HG03469 (cell line): ENCODE measurements around the gene SHROOM4.

ENCODE experiments used
- ATAC-seq: cut with Tn5 transposase; IDR thresholded peaks from one replicate; pipeline ENCODE4 v1.9.1; 2021; ENCODE audit warnings: mild to moderate bottlenecking, moderate library complexity, moderate number of reproducible peaks; ENCODE audit not compliant: unreplicated experiment

The SHROOM4 gene

GRCh38 chrX:50779694-50780093 lies 34.3 kb downstream of the SHROOM4 start:
- no peak for ATAC-seq

GRCh38 chrX:50778272-50778671 lies 35.7 kb downstream of the SHROOM4 start:
- ATAC-seq, result no peak

GRCh38 chrX:50776248-50776647 lies 37.7 kb downstream of the SHROOM4 start:
- no peak for ATAC-seq

GRCh38 chrX:50771382-50771781 lies 42.6 kb downstream of the SHROOM4 start:
- no peak for ATAC-seq

GRCh38 chrX:50770702-50771101 lies 43.3 kb downstream of the SHROOM4 start:
- ATAC-seq, result no peak

GRCh38 chrX:50769389-50770063 lies 44.5 kb downstream of the SHROOM4 start:
- ATAC-seq, result no peak

- no peak for ATAC-seq
These were observed 45.2 kb downstream of the SHROOM4 start for GRCh38 chrX:50768801-50769200.

- no peak for ATAC-seq
These were observed 48.0 kb downstream of the SHROOM4 start for GRCh38 chrX:50765986-50766385.

- ATAC-seq, result no peak
These were observed 51.4 kb downstream of the SHROOM4 start for GRCh38 chrX:50762578-50762977.

- ATAC-seq, result no peak
These were observed 57.7 kb downstream of the SHROOM4 start for GRCh38 chrX:50756276-50756675.

- ATAC-seq, result no peak
These were observed 62.9 kb downstream of the SHROOM4 start for GRCh38 chrX:50751091-50751490.

GRCh38 chrX:50747471-50747900 lies 66.5 kb downstream of the SHROOM4 start:
- ATAC-seq, result no peak

GRCh38 chrX:50736656-50737055 lies 77.3 kb downstream of the SHROOM4 start:
- ATAC-seq, result no peak

GRCh38 chrX:50726296-50726695 lies 87.7 kb downstream of the SHROOM4 start:
- ATAC-seq, result no peak

GRCh38 chrX:50725310-50725709 lies 88.7 kb downstream of the SHROOM4 start:
- no peak for ATAC-seq

- no peak for ATAC-seq
These were observed 91.0 kb downstream of the SHROOM4 start for GRCh38 chrX:50723006-50723405.

GRCh38 chrX:50721764-50722521 lies 92.1 kb downstream of the SHROOM4 start:
- ATAC-seq, result no peak

- ATAC-seq, result no peak
These were observed 94.4 kb downstream of the SHROOM4 start for GRCh38 chrX:50719614-50720013.

GRCh38 chrX:50718776-50719175 lies 95.2 kb downstream of the SHROOM4 start:
- no peak for ATAC-seq

GRCh38 chrX:50716706-50717105 lies 97.3 kb downstream of the SHROOM4 start:
- ATAC-seq, result no peak

GRCh38 chrX:50712777-50713176 lies 101.2 kb downstream of the SHROOM4 start:
- no peak for ATAC-seq

GRCh38 chrX:50711907-50712306 lies 102.1 kb downstream of the SHROOM4 start:
- no peak for ATAC-seq
